ENCODE results near the gene AFTPH. TPM values are rescaled to one million over a fixed set of nuclear protein-coding genes. Genes with fewer than 3 reads are reported as not detected.

The AFTPH gene
- total and polyA plus RNA-seq, 9 of the 15 experiments (the other 6 are each of a cell fraction or from before 2014, with no cell fraction given): 8.0 to 26.2 (median 13.8) TPM

- Histone ChIP-seq H2AFZ (ENCODE audit: low read depth, low read length) (peak overlapping the region; percentile 97), H3K79me2 (ENCODE audit: control insufficient read depth, insufficient read depth, low read length) (no peaks in the 10 kb centered on the region), H3K9me1 (ENCODE audit: control insufficient read depth, insufficient read depth, low read length) (no peaks in the 10 kb centered on the region), H3K4me1 (replicated peaks in 1 of 2; ENCODE audit: control insufficient read depth in 2 of 2, insufficient read depth in 2 of 2, low read length in 2 of 2) (peaks cover 21 to 30% of the 10 kb centered on the region in 2 experiments; a peak in 4 of 5 replicates), H3K27me3 (ENCODE audit: control insufficient read depth in 2 of 2, insufficient read depth in 2 of 2, low read length in 2 of 2) (no peaks in the 10 kb centered on the region), H3K4me2 (ENCODE audit: insufficient read depth, low read length) (peak overlapping the region; percentile 90), H3K36me3 (ENCODE audit: control insufficient read depth, insufficient read depth, low read length) (no peaks in the 10 kb centered on the region), H3K9ac (ENCODE audit: insufficient read depth in 1 of 2, low read depth in 2 of 2, low read length in 2 of 2) (peak overlapping the region; percentile 83 to 93), H4K20me1 (replicated peaks; ENCODE audit: control insufficient read depth, insufficient read depth, low read length) (no peaks in the 10 kb centered on the region), H3K9me3 (replicated peaks; ENCODE audit: control insufficient read depth, insufficient read depth, low read depth, low read length) (no peaks in the 10 kb centered on the region), H3K27ac (ENCODE audit: extremely low read depth, low read depth, low read length) (peak overlapping the region; percentile 78), H3K4me3 (peak overlapping the region; percentile 60)
- 86% methylated on average over 3 of the region's 3 CpGs for WGBS (ENCODE audit: insufficient coverage, low coverage, missing lambda C conversion rate)
- no TSS peak for BruUV-seq (replicated peaks)
- TF ChIP-seq HOMEZ (CRISPR knock-in tag; IDR thresholded peaks at IDR 0.05) (no peak), KLF6 (CRISPR knock-in tag; IDR thresholded peaks at IDR 0.05; ENCODE audit: borderline replicate concordance) (no peak), ADNP (tag; IDR thresholded peaks at IDR 0.05) (no peak), MYC (IDR thresholded peaks at IDR 0.05; ENCODE audit: low read depth, low read length) (no peak), MYC (CRISPR knock-in tag; IDR thresholded peaks at IDR 0.05; ENCODE audit: borderline replicate concordance, low read depth) (peak; percentile 50; the same call in 1 of the 2 replicates), RERE (CRISPR knock-in tag; IDR thresholded peaks at IDR 0.05; ENCODE audit: borderline replicate concordance) (no peak)
- CTCF ChIA-PET (ENCODE audit: low intra/inter-chr PET ratio): interaction anchor here (1.0 to 1.7 kb wide), 2 partner anchors 256 to 263 kb away, joined by 3 to 6 read pairs; no protein-coding TSS in a partner anchor
- FAIRE-seq (peak; percentile 51), DNase-seq (ENCODE audit: extremely low read depth in 1 of 4, low spot score in 3 of 4) (no peak), ATAC-seq (no peak)
- in situ Hi-C loops (cut with MboI) (no loop called here), intact Hi-C loops (cut with micrococcal nuclease) (no loop called here)
- POLR2A ChIA-PET: interaction anchor here (0.7 to 5.4 kb wide), 4 partner anchors 8 to 599 kb away, joined by 3 to 33 read pairs (median 3); no protein-coding TSS in a partner anchor
Observed at GRCh38 chr2:64609942-64610281, 85.8 kb downstream of the AFTPH start.

Data from K562 (cell line).